OCI-M2 (cell line): ENCODE measurements around the gene DACH1.
A peak's percentile ranks its signal among the peaks of the same experiment; 100 is the strongest.

ENCODE experiments used
- DNase-seq: peaks from one replicate; lab custom pipeline; 2025; ENCODE audit not compliant: unreplicated experiment; lab: John Stamatoyannopoulos, UW

DACH1 gene

GRCh38 chr13:71632206-71632605, 234.8 kb downstream of the DACH1 start:
- no peak for DNase-seq

- no peak for DNase-seq
Observed at GRCh38 chr13:71629167-71629566, 237.8 kb downstream of the DACH1 start.

- no peak for DNase-seq
Observed at GRCh38 chr13:71626421-71627117, 240.4 kb downstream of the DACH1 start.

- no peak for DNase-seq
Observed at GRCh38 chr13:71625694-71626093, 241.3 kb downstream of the DACH1 start.

- no peak for DNase-seq
Observed at GRCh38 chr13:71624653-71625600, 242.1 kb downstream of the DACH1 start.

- DNase-seq = no peak
Observed at GRCh38 chr13:71621174-71622124, 245.6 kb downstream of the DACH1 start.

- no peak for DNase-seq
Observed at GRCh38 chr13:71619096-71619495, 247.9 kb downstream of the DACH1 start.

- DNase-seq = no peak
Observed at GRCh38 chr13:71618159-71618558, 248.8 kb downstream of the DACH1 start.

GRCh38 chr13:71617265-71617664, 249.7 kb downstream of the DACH1 start:
- DNase-seq = no peak

GRCh38 chr13:71613066-71613745, 253.8 kb downstream of the DACH1 start:
- DNase-seq = peak; percentile 26

- no peak for DNase-seq
Observed at GRCh38 chr13:71611292-71611691, 255.7 kb downstream of the DACH1 start.

- DNase-seq = no peak
Observed at GRCh38 chr13:71610876-71611275, 256.1 kb downstream of the DACH1 start.

- DNase-seq = no peak
Observed at GRCh38 chr13:71609271-71609670, 257.7 kb downstream of the DACH1 start.

GRCh38 chr13:71607575-71607974, 259.4 kb downstream of the DACH1 start:
- no peak for DNase-seq

- DNase-seq = no peak
Observed at GRCh38 chr13:71606818-71607217, 260.2 kb downstream of the DACH1 start.

- DNase-seq = no peak
Observed at GRCh38 chr13:71605744-71606143, 261.3 kb downstream of the DACH1 start.

- no peak for DNase-seq
Observed at GRCh38 chr13:71603255-71603654, 263.7 kb downstream of the DACH1 start.

GRCh38 chr13:71602344-71602743, 264.7 kb downstream of the DACH1 start:
- DNase-seq = no peak

- no peak for DNase-seq
Observed at GRCh38 chr13:71597150-71597549, 269.9 kb downstream of the DACH1 start.

- no peak for DNase-seq
Observed at GRCh38 chr13:71596116-71596515, 270.9 kb downstream of the DACH1 start.
